ENCODE results near the gene STAMBP.
A peak's percentile ranks its signal among the peaks of the same experiment; 100 is the strongest.
"Not testable (repeated sequence)": the region's sequence is repeated elsewhere in the genome, so short reads cannot be mapped to it uniquely, and the experiment has no call there.

The STAMBP gene

DNA sequence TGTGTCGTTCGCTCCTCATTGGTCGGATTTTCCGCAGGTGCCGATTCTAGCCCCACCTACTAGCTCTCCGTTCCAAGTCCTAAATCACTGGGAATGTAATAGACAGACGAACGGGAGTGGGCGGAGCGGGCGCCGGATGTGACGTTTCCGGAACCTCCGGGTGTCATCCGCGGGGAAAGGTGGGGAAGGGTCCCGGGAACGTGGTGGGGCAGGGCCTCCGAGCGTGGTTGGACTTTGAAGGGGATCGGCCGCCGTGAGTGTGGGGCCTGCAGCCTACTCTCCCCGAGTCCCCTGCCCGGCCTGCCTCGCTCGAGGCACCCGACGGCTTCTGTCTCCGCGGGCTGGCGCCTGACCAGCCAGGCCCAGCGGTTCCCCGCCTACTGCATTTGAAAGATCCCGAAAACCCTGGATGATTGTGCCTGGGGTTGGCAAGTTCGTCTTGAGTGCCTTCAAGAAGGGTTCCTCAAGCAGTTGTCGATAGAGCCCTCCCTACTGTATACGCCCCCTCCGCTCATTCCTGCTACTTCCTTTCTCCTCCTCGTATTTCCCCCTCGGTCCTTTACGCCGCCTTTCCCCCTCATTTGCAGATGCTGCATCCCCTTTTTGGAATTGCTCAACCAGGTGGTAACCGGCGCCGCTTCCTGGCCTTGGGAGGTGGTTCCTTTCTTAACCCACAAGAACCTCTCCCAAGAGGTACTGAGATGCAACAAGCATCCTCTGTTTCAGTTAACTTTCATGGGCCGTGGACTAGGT, at the start of gene STAMBP:
Gene STAMBP (plus strand): TSS at position 144 of the 753 bp plus-strand sequence. CDS start 1,896 bp downstream, outside the sequence.
- in situ Hi-C loops (cut with HindIII; ENCODE audit: low sequenced_read_pairs): no loop called here
- DNase-seq (ENCODE audit: low read depth, low spot score): peak; percentile 95

DNA sequence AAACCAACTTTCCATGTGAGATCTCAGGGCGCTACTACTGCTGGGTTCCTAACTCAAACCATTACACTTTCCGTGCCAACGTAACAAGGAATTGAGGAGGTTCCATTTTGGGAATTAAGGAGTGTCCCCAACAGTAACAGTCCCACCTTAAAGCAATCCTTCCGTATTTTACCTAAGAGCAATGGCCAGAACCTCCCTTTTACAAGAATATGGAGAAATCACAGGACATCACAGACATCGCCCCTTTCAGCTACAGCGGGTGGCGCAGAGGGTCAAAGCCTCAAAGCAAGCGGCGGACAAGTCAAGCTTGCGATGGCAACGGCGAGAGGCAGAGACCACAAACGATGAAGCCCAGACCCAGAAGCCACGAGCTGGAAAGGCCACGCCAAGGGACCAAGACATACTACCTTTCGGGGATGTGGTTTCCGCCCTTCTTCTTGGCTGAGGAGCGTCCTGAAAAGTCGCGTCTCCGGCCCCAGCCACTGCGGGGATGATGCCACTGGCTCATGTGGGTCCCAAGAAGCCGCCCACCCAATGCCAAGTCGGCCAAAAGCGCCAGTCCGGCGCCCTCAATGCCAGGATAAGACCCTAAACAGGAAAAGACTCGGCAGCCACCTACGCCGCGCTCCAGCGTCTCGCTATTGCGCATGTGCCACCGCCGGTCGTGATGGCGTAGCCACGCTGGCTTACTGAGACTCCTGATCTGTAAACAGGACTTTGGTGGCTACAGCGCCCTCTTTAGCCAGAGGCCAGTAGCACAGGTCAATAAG, 49.1 kb upstream of the STAMBP start, which contains the start of gene DUSP11:
Gene DUSP11 (minus strand): TSS at position 637 of the 770 bp plus-strand sequence. CDS start 129 bp downstream, at position 508.
- peak within 1 kb of the TSS; percentile 96 for H3K4me3 ChIP-seq (ENCODE audit: low read depth, low read length)
- in situ Hi-C loops (cut with HindIII; ENCODE audit: low sequenced_read_pairs): no loop called here
- TF ChIP-seq, protein P1, sequence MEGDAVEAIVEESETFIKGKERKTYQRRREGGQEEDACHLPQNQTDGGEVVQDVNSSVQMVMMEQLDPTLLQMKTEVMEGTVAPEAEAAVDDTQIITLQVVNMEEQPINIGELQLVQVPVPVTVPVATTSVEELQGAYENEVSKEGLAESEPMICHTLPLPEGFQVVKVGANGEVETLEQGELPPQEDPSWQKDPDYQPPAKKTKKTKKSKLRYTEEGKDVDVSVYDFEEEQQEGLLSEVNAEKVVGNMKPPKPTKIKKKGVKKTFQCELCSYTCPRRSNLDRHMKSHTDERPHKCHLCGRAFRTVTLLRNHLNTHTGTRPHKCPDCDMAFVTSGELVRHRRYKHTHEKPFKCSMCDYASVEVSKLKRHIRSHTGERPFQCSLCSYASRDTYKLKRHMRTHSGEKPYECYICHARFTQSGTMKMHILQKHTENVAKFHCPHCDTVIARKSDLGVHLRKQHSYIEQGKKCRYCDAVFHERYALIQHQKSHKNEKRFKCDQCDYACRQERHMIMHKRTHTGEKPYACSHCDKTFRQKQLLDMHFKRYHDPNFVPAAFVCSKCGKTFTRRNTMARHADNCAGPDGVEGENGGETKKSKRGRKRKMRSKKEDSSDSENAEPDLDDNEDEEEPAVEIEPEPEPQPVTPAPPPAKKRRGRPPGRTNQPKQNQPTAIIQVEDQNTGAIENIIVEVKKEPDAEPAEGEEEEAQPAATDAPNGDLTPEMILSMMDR (IDR thresholded peaks at IDR 0.05; ENCODE audit: low read depth, low read length): peak; percentile 96
- DNase-seq (ENCODE audit: low read depth, low spot score): peak; percentile 93

More for the DNA sequence above, at the start of gene STAMBP:
- peak within 1 kb of the TSS; percentile 60 for H3K4me3 ChIP-seq (ENCODE audit: low read depth, low read length)
- TF ChIP-seq, protein P1 (IDR thresholded peaks at IDR 0.05; ENCODE audit: low read depth, low read length): no peak

DNA sequence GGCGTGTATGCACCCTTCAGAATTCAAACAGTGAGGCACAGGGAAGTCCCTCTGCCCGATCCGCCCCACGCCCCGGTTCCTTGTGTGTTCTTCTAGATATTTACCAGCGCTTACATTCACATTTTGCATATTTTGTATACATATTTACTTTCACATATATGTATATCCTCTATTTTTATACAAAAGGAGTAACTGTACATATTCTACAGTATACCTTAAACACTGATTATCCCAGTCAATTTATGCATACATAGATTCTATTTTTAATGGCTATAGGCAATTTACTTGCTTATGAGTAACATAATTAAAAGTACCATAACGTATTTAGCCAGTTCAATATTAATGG, 48.6 kb upstream of the STAMBP start:
- in situ Hi-C loops (cut with HindIII; ENCODE audit: low sequenced_read_pairs): no loop called here
- H3K4me3 ChIP-seq (ENCODE audit: low read depth, low read length): peak overlapping the region; percentile 96
- TF ChIP-seq, protein P1 (IDR thresholded peaks at IDR 0.05; ENCODE audit: low read depth, low read length): no peak
- DNase-seq (ENCODE audit: low read depth, low spot score): no peak

DNA sequence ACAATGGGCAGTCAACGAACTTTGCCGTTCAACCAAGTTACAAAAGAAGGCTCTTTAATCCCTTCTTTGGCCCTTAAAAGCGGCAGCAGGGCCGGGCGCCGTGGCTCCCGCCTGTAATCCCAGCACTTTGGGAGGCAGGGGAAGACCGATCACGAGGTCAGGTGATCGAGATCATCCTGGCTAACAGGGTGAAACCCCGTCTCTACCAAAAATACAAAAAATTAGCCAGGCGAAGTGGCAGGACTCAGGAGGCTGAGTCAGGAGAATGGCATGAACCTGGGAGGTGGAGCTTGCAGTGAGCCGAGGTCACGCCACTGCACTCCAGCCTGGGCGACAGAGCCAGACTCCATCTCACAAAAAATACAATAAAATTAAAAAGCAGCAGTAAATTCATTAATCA, 45.4 kb upstream of the STAMBP start:
- in situ Hi-C loops (cut with HindIII; ENCODE audit: low sequenced_read_pairs); DNase-seq (ENCODE audit: low read depth, low spot score); H3K4me3 ChIP-seq (ENCODE audit: low read depth, low read length): not testable (repeated sequence)

DNA sequence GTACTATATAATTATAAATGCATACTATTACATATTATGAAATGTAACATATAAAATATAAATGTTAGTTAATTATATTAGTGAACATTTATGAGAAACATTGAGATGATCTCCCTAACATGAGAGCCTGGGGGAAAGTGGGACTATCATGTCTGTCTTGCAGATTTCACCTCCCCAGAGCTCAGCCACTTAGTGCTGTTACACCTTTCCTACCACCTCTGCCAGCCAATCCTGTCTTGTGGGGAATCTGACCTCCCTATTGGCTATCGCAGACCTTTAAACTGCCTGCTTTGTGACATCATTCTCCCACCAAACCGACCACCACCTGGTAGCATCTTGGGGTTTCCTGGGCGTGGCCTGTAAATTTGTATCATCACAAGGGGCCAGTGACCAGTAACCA, 44.9 kb upstream of the STAMBP start, which contains the start of gene C2orf78:
Gene C2orf78 (plus strand): TSS at position 301 of the 400 bp plus-strand sequence. CDS start 127 bp downstream, outside the sequence.
- H3K4me3 ChIP-seq (ENCODE audit: low read depth, low read length); in situ Hi-C loops (cut with HindIII; ENCODE audit: low sequenced_read_pairs); DNase-seq (ENCODE audit: low read depth, low spot score): not testable (repeated sequence)

DNA sequence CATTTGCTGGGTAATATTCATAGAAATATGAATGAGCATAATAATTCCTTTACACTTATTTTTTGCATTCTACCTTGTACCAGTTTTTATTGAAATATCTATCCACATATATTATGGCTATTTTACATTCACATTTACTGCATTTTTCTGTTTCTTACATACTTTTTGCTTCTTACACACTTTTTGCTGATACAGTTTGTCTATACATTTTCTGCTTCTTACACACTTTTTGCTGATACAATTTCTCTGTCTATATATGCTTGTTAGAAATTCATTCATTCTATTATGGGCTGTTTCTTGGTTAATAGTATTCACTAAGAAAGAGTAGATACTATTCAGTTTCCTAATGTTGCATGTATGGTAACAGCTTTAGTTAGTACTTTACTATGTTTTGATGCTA, 16.9 kb upstream of the STAMBP start:
- in situ Hi-C loops (cut with HindIII; ENCODE audit: low sequenced_read_pairs): no loop called here
- no peak for DNase-seq (ENCODE audit: low read depth, low spot score)
- TF ChIP-seq, protein P1 (IDR thresholded peaks at IDR 0.05; ENCODE audit: low read depth, low read length): no peak
- no peak overlapping the region for H3K4me3 ChIP-seq (ENCODE audit: low read depth, low read length)

DNA sequence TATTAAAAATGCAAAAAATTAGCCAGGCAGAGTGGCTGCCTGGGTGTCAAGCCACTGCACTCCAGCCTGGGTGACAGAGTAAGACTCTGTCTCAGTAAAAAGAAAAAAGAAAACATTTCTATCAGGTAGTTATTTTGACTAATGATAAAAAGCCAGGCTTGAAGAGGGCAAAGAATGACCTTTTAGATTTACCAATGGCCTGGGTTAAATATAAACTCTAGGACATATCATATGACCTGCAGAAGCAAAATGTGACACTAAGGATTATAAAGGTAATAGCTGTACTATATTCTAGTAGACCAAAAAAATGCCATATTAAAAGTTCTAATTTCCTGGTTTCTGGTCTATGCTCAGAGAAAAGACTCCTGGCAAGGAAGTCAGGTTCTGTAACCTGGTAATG, 16.1 kb upstream of the STAMBP start:
- no peak for DNase-seq (ENCODE audit: low read depth, low spot score)
- TF ChIP-seq, protein P1 (IDR thresholded peaks at IDR 0.05; ENCODE audit: low read depth, low read length): no peak
- no peak overlapping the region for H3K4me3 ChIP-seq (ENCODE audit: low read depth, low read length)
- in situ Hi-C loops (cut with HindIII; ENCODE audit: low sequenced_read_pairs): no loop called here

All from astrocyte of the spinal cord (primary cell).